HG03280 (cell line): Measurements from ENCODE around the gene TCF4.

ENCODE experiments used
- ATAC-seq: cut with Tn5 transposase; IDR thresholded peaks from one replicate; pipeline ENCODE4 v1.9.1; 2021; ENCODE audit warnings: mild to moderate bottlenecking, moderate library complexity; ENCODE audit not compliant: unreplicated experiment

TCF4 gene

DNA sequence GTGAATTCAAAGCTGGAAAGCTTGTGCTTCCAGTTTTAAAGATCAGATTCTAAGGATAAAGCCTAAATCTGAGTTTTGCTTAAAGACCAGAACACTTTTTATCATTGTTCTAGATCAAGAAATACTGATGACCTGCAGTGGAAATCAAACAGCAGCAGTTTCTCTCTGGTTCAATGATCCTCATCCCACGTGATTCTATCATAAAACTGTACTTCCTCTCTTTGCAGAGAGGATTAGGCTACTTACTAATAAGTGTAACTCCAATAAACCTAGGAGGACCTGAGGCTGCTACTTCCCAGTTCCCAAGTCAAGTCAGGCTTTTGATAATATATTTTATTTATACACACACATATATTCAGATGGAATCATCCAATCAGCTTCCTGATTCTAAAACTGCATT lies 81.9 kb downstream of the TCF4 start:
- no peak for ATAC-seq

DNA sequence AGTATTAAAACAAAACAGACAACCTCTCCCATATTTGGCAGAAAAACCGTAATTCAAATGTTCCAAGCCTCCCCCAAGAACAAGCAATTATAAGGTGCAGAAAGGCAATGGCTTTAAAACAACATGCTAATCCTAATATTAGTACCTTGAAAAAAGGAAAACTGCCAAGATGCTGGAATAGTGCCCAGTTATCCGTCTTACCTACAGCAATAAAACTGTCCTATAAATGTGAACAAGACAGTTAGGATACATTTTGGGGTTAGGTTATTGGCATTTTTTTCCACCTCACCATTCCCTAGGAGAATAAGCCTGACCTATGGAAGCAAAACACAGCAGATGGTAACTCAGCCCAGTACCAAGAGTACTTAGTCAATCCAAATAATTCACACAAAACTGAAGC lies 83.2 kb downstream of the TCF4 start:
- no peak for ATAC-seq

DNA sequence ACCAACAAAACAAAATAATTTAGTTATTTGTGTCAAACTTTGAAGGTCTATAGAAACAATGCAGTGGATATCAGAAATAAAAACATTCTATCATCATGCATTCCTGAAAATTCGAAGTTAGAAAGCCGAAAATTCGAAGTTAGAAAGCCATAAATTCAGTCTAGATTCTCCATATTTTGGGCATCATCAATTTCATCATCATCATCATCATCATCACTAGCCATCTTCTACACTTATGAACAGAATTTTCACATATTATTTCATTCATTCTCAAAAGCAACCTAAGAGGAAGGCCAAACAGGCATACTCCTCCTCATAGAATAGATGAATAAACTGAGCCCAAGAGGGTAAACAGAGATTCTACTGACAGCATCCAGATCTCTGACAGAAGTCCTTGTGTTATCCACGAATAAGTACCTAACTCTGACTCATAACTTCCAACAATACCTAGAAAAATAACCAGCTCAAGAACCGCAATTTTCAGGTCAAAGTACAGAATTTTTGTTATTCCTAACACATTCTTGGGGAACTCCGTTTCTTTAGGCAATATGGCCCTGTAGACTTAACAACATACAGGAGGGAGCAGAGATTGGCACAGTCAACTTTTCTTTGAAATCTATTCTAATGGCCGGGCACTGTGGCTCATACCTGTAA lies 84.7 kb downstream of the TCF4 start:
- ATAC-seq, result no peak

DNA sequence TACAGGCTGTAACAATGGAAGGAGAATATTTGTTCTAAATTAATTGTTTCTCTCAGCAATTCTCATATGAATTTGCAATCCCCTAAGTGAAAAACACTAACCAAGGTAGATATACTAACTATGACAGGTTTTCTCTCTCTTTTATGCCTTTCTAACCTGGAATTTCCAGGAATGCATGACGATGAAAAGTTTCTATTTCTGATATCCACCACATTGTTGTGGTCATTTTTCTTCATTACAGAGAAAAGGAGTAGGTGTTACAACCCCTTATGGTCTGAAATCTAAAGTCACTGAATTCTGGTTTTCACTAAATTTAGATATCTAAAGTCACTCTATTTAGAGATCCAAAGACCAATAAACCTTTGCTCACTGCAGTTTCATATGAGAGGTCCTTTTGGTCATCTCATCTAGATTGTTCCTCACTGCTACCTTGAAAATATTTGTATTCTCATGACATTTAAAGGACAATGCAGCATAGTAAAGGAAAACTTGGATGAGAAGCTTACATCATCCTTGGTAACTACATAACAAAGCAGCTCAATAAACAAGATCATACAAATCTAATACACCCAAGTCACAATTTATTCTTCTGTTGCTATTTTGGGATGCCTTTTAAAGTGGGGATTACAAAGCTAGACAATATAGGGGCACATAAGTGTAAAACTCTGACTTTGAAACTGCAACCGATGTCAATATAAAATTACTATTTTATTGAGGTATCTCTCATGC lies 85.8 kb downstream of the TCF4 start:
- no peak for ATAC-seq

DNA sequence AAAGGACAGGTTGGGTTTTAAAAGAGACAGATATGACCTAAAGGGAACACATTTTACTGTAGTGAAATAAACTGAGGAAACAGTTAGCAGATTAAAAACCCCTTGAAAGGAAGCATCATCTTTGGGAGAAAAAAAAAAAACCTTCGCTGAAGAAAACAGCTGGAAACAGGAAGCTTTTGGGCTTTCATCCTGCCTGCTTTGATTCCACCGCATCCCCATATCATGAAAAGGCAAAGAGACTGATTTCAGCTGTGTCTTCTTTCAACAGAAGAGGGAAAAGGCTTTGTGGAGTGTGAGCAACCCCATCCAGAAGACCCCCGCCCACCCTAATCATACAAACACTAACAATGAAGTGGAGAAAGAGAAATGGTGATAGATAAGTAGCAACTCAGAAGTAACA lies 86.4 kb downstream of the TCF4 start:
- ATAC-seq, result no peak

DNA sequence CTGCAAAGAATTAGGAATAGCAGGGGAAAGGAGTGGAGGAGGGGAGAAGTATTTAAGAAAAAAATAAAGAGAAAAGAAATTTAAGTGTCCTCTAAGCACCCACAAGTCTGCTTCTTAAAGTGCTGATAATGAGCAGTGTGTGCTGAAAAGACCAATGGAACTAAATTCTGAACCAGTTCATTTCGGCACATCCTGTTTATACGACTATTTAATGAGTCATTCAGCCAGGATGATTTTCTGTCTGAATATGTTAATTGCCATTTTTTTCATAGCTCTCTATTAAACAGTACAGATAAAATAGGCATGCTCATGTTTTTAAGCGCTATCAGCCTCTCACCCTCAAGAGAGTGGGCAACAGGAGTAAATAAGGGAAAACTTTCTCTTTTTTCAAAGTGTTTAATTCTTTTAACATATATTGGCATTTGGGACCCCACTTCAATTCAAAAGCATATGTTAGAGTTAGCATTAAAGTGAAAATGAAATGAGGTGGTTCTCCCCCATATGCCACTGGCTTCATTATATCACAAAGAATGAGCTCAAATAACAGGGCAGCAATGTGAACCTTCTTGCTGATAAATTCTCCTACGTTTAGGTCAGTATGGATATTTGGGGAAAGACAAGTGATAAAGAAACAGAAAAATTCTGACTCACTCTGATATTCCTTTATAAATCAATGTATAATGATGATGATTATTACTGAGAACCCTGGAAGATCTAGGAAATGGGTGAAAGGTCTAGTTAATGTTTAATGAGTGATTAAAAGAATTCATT lies 87.5 kb downstream of the TCF4 start:
- ATAC-seq, result no peak

DNA sequence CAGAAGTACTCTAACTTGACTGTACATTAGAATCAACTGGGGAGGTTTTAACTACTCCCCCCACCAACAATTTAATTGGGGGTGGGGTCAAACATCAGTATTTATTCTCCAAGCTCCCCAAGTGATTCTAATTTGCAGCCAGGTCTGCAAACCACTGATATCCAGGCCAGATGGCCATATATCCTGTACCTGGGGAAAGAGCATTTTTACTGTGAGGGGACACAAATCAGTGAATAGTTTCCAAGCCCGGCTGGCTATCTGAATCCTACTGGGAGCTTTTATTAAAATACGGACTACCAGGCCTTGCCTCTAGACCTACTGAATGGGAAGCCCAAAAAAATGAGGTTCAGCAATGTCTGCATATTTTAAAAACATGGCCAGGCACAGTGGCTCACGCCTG lies 88.5 kb downstream of the TCF4 start:
- no peak for ATAC-seq

DNA sequence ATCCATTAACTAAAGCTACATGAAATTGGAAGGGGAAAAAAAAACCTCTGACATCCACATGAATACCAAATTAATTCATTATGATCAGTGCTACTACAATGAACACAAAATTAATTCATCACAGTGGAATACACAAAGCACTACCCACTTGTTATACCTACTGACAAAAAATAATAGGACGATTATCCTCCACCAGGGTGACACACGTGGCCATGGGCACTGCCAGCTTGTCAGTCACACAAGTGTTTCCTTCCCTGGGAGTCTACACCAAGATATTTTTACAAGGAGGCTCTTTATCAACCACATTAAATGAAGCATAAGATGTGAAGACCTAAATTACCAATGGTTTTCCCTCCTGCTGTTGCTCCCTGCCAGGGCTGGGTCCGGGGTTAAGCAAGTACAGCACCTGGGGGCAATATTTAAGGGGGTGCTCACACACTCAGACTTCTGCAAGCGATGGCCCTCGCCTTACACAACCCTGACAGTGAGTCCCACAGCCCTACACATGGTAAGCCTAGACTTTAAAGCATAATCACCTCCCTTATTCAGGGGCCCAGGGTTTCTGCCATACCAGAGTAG lies 90.1 kb downstream of the TCF4 start:
- ATAC-seq, result no peak

DNA sequence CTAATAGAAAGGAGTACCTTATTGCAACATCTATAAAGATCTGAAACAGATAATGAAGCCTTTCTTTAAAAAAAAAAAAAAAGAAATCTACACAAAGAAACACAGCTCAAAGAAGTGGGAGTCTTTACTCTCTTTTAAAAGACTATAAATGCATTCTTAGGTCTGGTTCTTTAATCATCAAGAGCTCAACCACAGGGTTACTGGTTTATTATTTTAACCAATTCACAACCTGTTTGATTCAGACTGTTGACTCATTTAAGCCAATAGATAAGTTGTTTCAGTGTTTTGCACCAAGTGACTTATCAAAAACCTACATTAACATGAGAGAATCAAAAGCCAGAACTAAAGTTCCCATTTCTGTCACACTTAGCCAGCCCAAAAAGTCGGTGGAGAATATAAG lies 93.1 kb downstream of the TCF4 start:
- no peak for ATAC-seq

DNA sequence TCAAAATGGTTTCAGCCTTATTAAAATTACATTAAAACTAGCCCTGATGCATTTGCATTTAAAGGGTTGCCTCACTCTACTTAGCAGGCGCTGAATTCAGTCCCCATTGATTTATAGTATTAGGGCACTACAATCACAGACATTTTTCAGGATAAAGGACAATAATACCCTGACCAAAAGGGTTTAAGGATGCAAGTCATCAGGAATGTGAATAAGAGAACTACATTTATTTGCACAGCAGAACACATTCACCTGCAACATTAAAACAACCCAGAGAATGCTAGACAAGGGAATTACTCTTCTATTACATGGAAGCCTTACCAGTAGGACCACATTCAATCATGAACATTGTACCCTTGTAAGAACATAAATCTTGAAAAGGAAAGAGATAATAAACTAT lies 93.6 kb downstream of the TCF4 start:
- no peak for ATAC-seq

DNA sequence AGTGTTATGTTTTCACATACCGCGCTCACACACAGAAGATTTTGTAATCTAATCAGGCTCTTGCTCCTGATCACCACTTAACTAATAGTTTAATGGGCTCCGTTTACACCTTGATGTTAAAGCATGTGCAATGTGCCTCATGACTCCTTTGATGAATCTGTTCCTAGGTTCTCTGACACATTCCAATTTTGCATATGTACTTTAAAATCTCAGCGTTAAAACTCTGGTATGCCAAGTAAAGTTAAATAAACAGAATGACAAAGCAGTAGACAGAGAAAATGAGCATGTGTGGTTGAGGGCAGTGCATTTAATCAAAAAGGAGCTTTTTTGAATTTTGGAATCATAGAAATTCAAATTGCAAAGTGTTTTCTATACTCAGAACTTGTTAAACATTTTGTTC lies 96.4 kb downstream of the TCF4 start:
- no peak for ATAC-seq

DNA sequence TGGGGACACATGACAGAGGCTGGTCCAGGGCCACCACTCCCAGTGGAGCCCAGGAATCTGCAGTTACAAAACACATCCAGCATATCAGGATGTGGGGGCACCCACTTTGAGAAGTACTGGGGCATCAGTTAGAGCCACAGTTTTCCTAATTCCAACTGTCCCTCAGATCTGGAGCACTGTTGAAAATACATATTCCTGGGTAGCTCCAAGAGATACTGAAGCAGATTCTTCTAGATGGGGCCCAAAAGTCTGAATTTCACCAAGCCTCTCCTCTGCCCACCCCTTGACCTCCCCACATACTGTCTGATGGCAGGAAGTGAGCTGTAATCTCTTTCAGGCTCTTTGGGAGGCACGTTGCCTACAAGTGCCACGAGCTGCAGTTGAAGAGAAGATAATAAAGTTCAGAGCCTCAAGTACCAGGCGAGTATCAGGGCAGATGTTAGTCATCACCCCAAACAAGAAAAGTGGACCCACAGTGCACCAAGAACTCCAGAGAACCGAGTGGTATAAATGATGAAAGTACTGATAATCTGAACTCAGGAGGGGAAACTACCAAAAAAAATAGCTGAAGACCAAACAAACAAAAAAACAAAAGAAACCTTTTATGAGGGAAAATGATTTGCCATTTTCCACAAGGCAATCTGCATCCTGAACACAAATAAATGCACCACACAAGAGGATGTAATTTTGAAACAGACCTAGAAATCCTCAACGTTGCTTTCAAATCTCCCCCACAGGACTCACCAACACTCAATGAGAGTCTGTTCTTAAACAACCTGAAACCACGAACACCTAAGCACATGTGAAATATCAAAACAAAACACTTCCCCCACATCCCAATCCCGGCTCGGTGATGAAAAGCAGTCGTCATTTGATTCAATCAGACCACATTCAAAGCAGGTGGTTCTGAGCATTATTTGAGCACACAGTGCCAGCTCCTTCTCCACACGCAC lies 98.7 kb downstream of the TCF4 start:
- peak; percentile 57 for ATAC-seq

DNA sequence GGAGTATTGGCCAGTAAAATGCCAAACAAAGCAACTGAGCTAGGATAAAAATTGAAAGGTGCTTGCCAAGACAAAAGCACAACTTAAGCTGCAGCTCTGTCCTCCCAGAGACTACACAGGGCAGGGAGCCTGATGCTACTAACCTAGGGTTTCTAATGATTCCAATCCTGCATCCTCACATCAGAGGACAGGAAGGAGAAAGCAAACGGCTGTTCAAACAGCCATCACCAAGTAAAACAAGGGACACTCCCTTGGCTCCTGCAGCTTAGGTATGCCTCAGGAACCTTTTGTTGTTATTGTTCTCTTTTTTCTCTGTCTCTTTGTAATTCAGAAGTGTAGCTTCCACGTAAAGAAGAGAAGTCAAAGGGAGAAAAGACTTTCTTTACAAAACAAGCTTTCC lies 99.5 kb downstream of the TCF4 start:
- no peak for ATAC-seq

DNA sequence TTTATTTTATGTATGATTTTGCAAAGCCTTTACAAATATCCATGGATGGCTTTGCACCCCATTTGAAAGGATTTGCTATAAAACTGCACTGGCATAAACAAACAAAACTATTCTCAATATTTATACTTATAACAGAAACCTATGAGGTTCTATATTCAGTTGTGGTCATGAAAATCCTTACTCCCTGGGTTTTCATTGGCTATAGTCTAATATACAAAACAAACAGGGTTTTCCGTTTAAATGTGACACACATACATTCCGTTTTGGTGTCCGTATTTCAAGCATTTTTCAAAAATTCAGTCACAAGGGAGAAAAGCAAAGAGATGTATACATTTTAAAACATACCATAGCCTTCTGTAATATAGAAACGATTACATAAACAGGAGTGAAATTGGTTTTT lies 100.0 kb downstream of the TCF4 start:
- no peak for ATAC-seq

DNA sequence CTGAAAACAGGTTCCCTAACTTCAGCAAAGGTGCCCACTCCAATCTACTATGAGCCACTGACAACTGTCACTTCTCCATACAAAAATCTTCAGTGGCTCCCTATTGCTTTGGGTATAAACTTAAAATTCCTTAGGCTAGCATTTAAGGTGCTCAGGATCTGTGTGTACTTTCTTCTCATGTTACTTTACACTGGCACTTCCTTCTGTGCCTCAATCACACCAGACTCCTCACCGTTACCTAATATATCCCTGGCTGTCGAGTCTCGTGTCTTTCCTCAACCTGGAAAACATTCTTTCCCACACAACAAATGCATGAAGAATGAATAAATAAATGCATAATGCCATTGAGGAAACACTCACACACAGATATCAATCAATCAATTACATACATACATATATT lies 101.1 kb downstream of the TCF4 start:
- ATAC-seq, result no peak

DNA sequence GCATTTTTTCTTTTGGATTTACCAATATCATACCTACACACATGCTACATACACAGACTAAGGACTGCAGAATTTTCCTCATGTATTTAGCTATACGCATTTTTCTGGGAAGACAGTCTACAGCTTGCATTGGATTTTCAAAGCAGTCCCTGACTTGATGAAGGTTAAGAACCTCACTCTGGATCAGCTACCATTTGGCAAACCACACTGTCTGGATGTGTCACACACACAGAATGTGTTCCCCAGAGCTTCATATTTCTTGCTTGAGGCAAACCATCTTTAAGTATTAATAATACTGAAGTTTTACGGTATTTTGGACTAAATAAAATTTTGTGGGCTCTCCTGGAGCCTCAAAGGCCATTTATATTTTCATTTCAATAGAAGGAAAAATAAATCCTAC lies 102.3 kb downstream of the TCF4 start:
- no peak for ATAC-seq

DNA sequence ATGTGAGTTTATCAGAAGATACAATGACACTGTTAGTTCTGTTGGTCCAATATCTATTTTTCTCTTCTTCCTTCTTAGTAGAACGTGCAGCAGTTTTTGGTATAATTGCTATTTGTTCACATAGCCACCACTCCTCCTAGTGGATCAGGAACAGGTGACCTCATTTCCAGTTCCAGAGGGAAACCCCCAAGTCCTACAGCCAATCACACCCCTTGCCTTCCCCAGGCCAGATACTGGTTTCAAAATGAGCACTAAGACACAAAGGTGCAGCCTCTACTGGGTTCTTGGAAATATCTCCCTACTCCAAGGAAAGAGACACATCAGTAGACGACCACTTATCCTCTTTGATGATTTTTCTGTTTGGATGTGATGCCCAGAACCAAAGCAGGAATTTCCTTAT lies 103.2 kb downstream of the TCF4 start:
- no peak for ATAC-seq

DNA sequence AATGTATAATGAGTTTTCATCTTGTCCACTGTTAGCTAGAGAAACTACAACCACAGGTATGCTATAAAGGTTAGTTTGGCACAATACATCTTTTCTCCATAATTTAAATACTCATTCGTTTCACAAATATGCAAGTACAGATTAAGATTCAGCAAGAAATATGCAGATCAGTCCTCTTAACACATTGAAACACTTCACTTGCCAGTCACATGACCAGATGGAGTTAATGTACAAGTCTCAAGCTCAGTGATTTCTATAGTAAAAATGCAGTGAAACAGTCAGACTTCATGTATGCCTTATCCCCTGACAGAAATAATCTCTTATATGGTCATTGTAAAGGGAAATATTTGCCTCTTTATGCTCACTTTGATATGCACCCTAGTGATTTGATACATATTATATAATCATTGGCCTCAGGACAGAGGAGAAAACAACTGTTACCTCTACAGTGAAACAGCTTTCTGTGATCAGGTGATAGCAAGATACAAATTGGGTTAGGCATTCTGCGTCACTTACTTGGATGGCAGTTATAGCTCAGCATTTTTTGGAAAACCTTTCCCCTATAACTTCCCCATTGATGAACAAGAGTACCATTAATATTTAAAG lies 104.6 kb downstream of the TCF4 start:
- no peak for ATAC-seq

DNA sequence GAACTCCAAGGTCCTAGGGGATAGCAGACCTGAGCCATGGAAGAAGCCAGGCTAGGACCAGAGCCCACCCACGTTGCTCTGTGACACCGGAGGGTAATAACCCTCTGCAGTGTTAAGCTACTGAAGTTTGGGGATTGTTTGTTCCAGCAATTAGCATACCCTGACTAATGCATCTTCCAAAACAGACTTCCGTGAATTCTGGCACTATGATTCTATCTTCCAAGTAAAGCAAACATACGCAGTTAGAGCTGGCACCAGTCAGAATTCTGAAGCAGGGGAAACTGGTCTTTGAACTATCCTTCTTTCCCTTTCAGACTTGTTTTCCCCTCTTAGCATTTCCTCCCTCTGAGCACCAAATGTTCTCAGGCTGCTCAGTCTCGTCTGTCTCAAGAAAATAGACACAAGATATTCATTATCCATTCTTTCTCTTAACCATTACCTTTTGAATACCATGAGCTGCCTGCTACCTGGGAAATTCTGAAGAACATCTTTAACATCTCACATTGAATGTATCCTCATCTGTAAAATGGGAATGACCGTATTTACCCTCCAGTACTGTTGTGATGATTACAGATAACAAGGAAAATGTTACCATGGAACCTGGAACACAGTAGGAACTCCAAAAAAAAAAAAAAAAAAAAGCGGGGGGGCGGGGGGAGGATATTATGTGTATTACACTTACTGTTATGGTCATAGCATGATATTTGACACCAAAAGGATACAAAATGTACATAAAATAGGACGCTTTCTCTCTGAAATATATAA lies 108.2 kb downstream of the TCF4 start:
- ATAC-seq, result no peak
